PFSK-1 (cell line): ENCODE results near the gene SLC37A3.

Experiments used
- POLR2AphosphoS5 ChIP-seq: IDR thresholded peaks from 2 replicates; pipeline ENCODE4 v1.6.1; 2012; ENCODE audit warnings: low read depth, mild to moderate bottlenecking, control low read depth, low read length, moderate library complexity
- TAF1 ChIP-seq: IDR thresholded peaks from 2 replicates; pipeline ENCODE4 v1.6.1; 2012; ENCODE audit warnings: low read length, control low read depth, borderline replicate concordance; ENCODE audit not compliant: insufficient read depth
- TF ChIP-seq, protein P1 (sequence below), 2 experiments: IDR thresholded peaks; 2 replicates each; pipeline versions ENCODE4 v1.6.1 to v1.8.0; 2011 to 2012; ENCODE audit warnings: low read depth in 2 of 2, low read length in 2 of 2, control low read depth in 1 of 2, inconsistent platforms in 1 of 2, mild to moderate bottlenecking in 1 of 2, moderate library complexity in 1 of 2; ENCODE audit not compliant: insufficient read depth in 1 of 2

DNA sequence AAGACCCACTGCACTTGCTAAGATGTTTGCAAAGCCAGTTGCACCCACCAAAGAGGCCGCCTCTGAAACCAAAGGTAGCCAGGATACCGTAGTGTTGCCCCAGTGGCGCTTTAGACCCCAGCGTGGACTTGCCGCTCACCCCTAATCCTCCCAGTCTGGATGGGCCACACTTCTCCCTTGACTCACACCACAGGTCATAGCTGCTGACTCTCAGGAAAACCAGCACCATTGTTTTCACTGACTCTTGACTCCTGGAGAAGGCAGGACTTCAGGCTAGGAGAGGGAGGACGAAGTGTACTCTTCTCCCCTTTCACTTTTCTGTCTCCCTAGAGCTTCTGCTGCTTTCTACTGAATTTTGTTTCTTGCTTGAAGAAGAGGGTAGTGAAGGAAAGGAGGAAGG, 27.8 kb upstream of the SLC37A3 start:
- TF ChIP-seq POLR2AphosphoS5 (no peak), TAF1 (no peak)
- TF ChIP-seq, protein P1, sequence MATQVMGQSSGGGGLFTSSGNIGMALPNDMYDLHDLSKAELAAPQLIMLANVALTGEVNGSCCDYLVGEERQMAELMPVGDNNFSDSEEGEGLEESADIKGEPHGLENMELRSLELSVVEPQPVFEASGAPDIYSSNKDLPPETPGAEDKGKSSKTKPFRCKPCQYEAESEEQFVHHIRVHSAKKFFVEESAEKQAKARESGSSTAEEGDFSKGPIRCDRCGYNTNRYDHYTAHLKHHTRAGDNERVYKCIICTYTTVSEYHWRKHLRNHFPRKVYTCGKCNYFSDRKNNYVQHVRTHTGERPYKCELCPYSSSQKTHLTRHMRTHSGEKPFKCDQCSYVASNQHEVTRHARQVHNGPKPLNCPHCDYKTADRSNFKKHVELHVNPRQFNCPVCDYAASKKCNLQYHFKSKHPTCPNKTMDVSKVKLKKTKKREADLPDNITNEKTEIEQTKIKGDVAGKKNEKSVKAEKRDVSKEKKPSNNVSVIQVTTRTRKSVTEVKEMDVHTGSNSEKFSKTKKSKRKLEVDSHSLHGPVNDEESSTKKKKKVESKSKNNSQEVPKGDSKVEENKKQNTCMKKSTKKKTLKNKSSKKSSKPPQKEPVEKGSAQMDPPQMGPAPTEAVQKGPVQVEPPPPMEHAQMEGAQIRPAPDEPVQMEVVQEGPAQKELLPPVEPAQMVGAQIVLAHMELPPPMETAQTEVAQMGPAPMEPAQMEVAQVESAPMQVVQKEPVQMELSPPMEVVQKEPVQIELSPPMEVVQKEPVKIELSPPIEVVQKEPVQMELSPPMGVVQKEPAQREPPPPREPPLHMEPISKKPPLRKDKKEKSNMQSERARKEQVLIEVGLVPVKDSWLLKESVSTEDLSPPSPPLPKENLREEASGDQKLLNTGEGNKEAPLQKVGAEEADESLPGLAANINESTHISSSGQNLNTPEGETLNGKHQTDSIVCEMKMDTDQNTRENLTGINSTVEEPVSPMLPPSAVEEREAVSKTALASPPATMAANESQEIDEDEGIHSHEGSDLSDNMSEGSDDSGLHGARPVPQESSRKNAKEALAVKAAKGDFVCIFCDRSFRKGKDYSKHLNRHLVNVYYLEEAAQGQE (IDR thresholded peaks at IDR 0.05; ENCODE audit: insufficient read depth in 1 of 2, low read depth in 2 of 2, low read length in 2 of 2), result no peak
